Thoracic aorta (tissue), 2 donors: ENCODE measurements around the gene DOCK7. TPM values are rescaled to one million over a fixed set of nuclear protein-coding genes. Genes with fewer than 3 reads are reported as not detected.

Experiments
- ATAC-seq: fragments of 150-250 bp; one replicate; pipeline ENCODE4 v1.8.0; 2017; ENCODE audit warnings: low read depth; ENCODE audit not compliant: insufficient number of reproducible peaks, low FRiP score
- DNase-seq: peaks from one replicate; pipeline ENCODE4 v3.0.0-alpha.2; 2020; ENCODE audit warnings: low spot score
- H3K27ac ChIP-seq, 2 donors: fragments of 200-600 bp; sonication (generic); 1 replicate in 1 of 2; 2 replicates in 1 of 2; pipeline ENCODE4 v1.5.1; 2016; ENCODE audit warnings: mild to moderate bottlenecking in 2 of 2, moderate library complexity in 2 of 2
- H3K27me3 ChIP-seq: fragments of 200-600 bp; sonication (generic); replicated peaks from 2 replicates; pipeline ENCODE4 v1.6.0; 2016; ENCODE audit warnings: mild to moderate bottlenecking; ENCODE audit not compliant: insufficient read depth
- H3K36me3 ChIP-seq: fragments of 200-600 bp; sonication (generic); one replicate; pipeline ENCODE4 v1.5.1; 2016
- H3K4me1 ChIP-seq, 2 donors: fragments of 200-600 bp; sonication (generic); 1 replicate in 1 of 2; 2 replicates in 1 of 2; pipeline versions ENCODE4 v1.5.1 to v1.6.0; 2016; ENCODE audit warnings: low read depth in 2 of 2, mild to moderate bottlenecking in 1 of 2; ENCODE audit not compliant: control insufficient read depth in 1 of 2
- H3K4me3 ChIP-seq: fragments of 200-600 bp; sonication (generic); 2 replicates; pipeline ENCODE4 v1.5.1; 2016; ENCODE audit warnings: mild to moderate bottlenecking
- H3K9me3 ChIP-seq: fragments of 200-600 bp; sonication (generic); 2 replicates; pipeline ENCODE4 v1.5.1; 2016
- total RNA-seq, 2 donors: library from RNA; depleted of rRNA; stranded (reverse); fragments of >200 nt; gene quantifications; one replicate each; pipeline versions ENCODE4 v1.1.0 to v1.2.3, GENCODE V29; 2016
- TF ChIP-seq, protein P1 (sequence below): fragments of 200-600 bp; sonication (generic); IDR thresholded peaks from one replicate; pipeline ENCODE4 v1.5.1; 2019; ENCODE audit warnings: antibody characterized with exemption

DOCK7 gene
- total RNA-seq, 2 donors from 2014 or later = 52.7 to 75.7 TPM

DNA sequence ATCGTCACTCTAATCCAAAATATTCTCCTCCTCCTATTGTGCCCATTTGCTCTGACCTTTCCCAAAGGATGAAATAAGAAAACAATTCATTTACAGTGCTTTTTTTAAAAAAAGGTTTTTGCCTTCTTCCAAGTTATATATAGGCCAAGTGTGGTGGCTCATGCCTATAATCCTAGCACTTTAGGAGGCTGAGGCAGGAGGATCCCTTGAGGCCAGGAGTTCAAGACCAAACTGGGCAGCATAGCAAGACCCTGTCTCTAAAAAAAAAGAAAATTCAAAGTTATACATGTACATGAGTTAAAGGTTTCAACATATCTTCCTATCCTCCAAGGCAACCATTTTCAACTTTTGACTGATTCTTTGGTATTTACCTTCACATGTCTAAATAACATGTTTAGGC lies 261.4 kb downstream of the DOCK7 start:
- ATAC-seq = no peak

DNA sequence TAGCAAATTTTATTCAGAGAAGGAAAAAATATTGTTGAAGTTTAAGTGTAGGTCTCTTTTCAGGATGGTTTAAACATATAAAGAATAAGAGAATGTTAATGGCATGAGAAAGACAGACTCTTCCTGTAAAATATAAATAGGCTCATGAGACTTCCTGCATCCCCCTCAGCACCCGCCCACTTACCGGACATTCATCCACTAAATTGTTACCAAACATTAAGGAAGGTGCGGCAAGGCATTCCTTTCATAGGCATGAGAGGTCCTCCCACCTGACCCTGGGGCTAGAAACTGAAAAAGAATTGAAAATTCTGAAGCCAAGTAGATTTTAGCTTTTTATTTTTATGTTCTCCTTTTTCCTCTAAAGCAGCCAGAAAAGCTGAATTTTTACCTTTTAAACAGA lies 261.9 kb downstream of the DOCK7 start:
- no peaks in the 10 kb centered on the region for H3K9me3 ChIP-seq
- no peaks in the 10 kb centered on the region for H3K36me3 ChIP-seq
- H3K4me1 ChIP-seq = no peaks in the 10 kb centered on the region
- TF ChIP-seq, protein P1, sequence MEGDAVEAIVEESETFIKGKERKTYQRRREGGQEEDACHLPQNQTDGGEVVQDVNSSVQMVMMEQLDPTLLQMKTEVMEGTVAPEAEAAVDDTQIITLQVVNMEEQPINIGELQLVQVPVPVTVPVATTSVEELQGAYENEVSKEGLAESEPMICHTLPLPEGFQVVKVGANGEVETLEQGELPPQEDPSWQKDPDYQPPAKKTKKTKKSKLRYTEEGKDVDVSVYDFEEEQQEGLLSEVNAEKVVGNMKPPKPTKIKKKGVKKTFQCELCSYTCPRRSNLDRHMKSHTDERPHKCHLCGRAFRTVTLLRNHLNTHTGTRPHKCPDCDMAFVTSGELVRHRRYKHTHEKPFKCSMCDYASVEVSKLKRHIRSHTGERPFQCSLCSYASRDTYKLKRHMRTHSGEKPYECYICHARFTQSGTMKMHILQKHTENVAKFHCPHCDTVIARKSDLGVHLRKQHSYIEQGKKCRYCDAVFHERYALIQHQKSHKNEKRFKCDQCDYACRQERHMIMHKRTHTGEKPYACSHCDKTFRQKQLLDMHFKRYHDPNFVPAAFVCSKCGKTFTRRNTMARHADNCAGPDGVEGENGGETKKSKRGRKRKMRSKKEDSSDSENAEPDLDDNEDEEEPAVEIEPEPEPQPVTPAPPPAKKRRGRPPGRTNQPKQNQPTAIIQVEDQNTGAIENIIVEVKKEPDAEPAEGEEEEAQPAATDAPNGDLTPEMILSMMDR = no peak
- H3K4me3 ChIP-seq = no peak overlapping the region
- no peak for DNase-seq
- no peak overlapping the region for H3K27ac ChIP-seq
- no peak for ATAC-seq
- H3K27me3 ChIP-seq = no peaks in the 10 kb centered on the region

More for the DNA sequence above, 261.4 kb downstream of the DOCK7 start:
- DNase-seq = no peak
- TF ChIP-seq, protein P1 = no peak
- Histone ChIP-seq H3K27ac (no peak overlapping the region), H3K27me3 (no peaks in the 10 kb centered on the region), H3K9me3 (no peaks in the 10 kb centered on the region), H3K4me1 (no peaks in the 10 kb centered on the region), H3K4me3 (no peak overlapping the region), H3K36me3 (no peaks in the 10 kb centered on the region)

DNA sequence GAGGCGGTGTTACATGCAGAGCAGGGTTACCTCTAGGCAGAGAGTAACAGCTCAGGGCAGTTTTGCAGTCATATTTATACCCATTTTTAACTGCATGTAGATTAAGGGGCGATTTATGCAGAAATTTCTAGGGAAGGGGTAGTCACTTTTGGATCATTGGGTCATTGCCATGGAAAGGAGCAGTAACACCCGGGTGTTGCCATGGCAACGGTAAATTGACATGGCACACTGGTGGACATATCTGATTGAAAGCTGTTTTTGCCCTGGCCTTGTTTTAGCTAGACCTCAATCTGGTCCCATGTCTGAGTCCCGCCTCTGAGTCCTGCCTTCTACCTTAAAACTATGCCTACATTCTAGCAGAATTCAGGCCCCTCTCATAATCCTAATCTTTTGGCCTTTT lies 263.1 kb downstream of the DOCK7 start:
- H3K4me3 ChIP-seq = no peak overlapping the region
- no peaks in the 10 kb centered on the region for H3K36me3 ChIP-seq
- H3K9me3 ChIP-seq = no peaks in the 10 kb centered on the region
- ATAC-seq = no peak
- no peak for DNase-seq
- H3K27me3 ChIP-seq = no peaks in the 10 kb centered on the region
- no peaks in the 10 kb centered on the region for H3K4me1 ChIP-seq
- no peak overlapping the region for H3K27ac ChIP-seq
- TF ChIP-seq, protein P1 = no peak

DNA sequence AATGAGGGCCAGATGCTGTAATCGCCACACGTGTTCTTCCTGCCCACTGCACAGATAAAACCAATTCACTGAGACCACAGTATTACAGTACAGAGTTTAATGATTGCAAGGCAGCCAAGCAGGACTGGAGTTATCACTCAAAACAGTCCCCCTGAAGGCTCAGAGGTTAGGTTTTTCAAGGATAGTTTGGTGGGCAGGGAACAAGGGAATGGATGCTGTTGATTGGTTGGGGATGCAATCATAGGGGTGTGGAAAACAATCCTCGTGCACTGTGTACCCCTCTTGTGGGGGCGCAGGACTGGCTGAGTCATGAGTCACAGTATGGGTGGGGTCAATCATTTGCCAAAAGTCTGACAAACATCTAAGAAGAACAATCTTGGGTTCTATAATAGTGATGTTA lies 263.8 kb downstream of the DOCK7 start:
- Histone ChIP-seq H3K9me3 (no peaks in the 10 kb centered on the region), H3K36me3 (no peaks in the 10 kb centered on the region), H3K27me3 (no peaks in the 10 kb centered on the region), H3K4me3 (no peak overlapping the region), H3K4me1 (no peaks in the 10 kb centered on the region), H3K27ac (no peak overlapping the region)
- DNase-seq = no peak
- TF ChIP-seq, protein P1 = no peak
- no peak for ATAC-seq

DNA sequence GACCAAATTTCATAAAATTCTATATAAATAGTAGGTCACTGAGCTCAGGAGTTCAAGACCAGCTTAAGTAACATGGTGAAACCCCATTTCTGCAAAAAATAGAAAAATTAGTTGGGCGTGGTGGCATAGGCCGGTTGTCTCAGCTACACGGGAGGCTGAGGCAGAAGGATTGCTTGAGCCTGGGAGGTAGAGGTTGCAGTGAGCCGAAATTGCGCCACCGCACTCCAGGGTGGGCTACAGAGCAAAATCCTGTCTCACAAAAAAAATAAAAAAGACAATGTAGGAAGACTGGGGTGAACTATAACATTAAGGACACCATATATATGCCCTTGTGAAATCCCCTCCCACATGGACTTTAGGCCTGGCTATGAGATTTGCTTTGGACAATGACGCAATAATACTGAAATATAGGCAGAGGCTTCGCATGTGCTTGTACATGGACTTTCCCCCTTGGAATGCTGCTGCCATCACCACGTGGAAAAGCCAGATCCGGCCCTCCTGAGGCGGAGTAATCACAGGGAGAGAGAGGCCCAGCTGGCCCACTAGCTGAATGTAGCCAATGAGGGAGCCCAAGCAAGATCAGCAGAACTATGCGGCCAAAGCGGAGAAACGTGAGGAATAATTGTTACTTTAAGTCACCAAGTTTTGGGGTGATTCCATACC lies 264.5 kb downstream of the DOCK7 start:
- H3K4me3 ChIP-seq = no peak overlapping the region
- H3K9me3 ChIP-seq = no peaks in the 10 kb centered on the region
- no peaks in the 10 kb centered on the region for H3K27me3 ChIP-seq
- TF ChIP-seq, protein P1 = no peak
- H3K27ac ChIP-seq = no peak overlapping the region
- H3K4me1 ChIP-seq = no peaks in the 10 kb centered on the region
- no peak for ATAC-seq
- H3K36me3 ChIP-seq = no peaks in the 10 kb centered on the region
- no peak for DNase-seq
